Measurements from ENCODE around the gene LHX4. TPM values are rescaled to one million over a fixed set of nuclear protein-coding genes. Genes with fewer than 3 reads are reported as not detected.

LHX4 gene
- total RNA-seq, 3 donors from 2014 or later: not detected

- H3K27me3 ChIP-seq: peaks cover 0 to 63% of the 10 kb centered on the region in 2 donors
- H3K4me3 ChIP-seq: no peak overlapping the region
- H3K36me3 ChIP-seq: no peaks in the 10 kb centered on the region
- H3K4me1 ChIP-seq: no peaks in the 10 kb centered on the region
- DNase-seq (ENCODE audit: low spot score in 2 of 2): no peak
- H3K27ac ChIP-seq: no peak overlapping the region
- H3K9me3 ChIP-seq: no peaks in the 10 kb centered on the region
- TF ChIP-seq POLR2A (IDR thresholded peaks at IDR 0.05) (no peak), CTCF (IDR thresholded peaks at IDR 0.05) (no peak), POLR2AphosphoS5 (IDR thresholded peaks at IDR 0.05) (no peak)
- intact Hi-C loops (cut with DNase I; ENCODE audit: low total_unique reads): no loop called here
These were observed 24.8 kb downstream of the LHX4 start for GRCh38 chr1:180254854-180255253.

- TF ChIP-seq POLR2A (IDR thresholded peaks at IDR 0.05) (no peak), POLR2AphosphoS5 (IDR thresholded peaks at IDR 0.05) (no peak), CTCF (IDR thresholded peaks at IDR 0.05) (no peak)
- H3K4me1 ChIP-seq: no peaks in the 10 kb centered on the region
- intact Hi-C loops (cut with DNase I; ENCODE audit: low total_unique reads): no loop called here
- H3K27me3 ChIP-seq: peaks cover 0 to 72% of the 10 kb centered on the region in 2 donors
- DNase-seq (ENCODE audit: low spot score in 2 of 2): no peak
- no peak overlapping the region for H3K27ac ChIP-seq
- H3K4me3 ChIP-seq: no peak overlapping the region
- no peaks in the 10 kb centered on the region for H3K36me3 ChIP-seq
- no peaks in the 10 kb centered on the region for H3K9me3 ChIP-seq
These were observed 25.7 kb downstream of the LHX4 start for GRCh38 chr1:180255536-180256340.

- DNase-seq (ENCODE audit: low spot score in 2 of 2): no peak
- intact Hi-C loops (cut with DNase I; ENCODE audit: low total_unique reads): no loop called here
- Histone ChIP-seq H3K27me3 (peaks cover 0 to 73% of the 10 kb centered on the region in 2 donors), H3K4me3 (no peak overlapping the region), H3K27ac (no peak overlapping the region), H3K36me3 (no peaks in the 10 kb centered on the region), H3K9me3 (no peaks in the 10 kb centered on the region), H3K4me1 (no peaks in the 10 kb centered on the region)
- TF ChIP-seq CTCF (IDR thresholded peaks at IDR 0.05): no peak
- TF ChIP-seq POLR2A (IDR thresholded peaks at IDR 0.05): no peak
- no peak for TF ChIP-seq POLR2AphosphoS5 (IDR thresholded peaks at IDR 0.05)
These were observed 26.4 kb downstream of the LHX4 start for GRCh38 chr1:180256341-180257027.

- intact Hi-C loops (cut with DNase I; ENCODE audit: low total_unique reads): no loop called here
- no peak for TF ChIP-seq CTCF (IDR thresholded peaks at IDR 0.05)
- TF ChIP-seq POLR2AphosphoS5 (IDR thresholded peaks at IDR 0.05): no peak
- no peak for TF ChIP-seq POLR2A (IDR thresholded peaks at IDR 0.05)
These were observed 26.9 kb downstream of the LHX4 start for GRCh38 chr1:180257028-180257386.

GRCh38 chr1:180257486-180257885 lies 27.4 kb downstream of the LHX4 start:
- peaks cover 0 to 68% of the 10 kb centered on the region in 2 donors for H3K27me3 ChIP-seq
- DNase-seq (ENCODE audit: low spot score in 2 of 2): no peak
- H3K36me3 ChIP-seq: no peaks in the 10 kb centered on the region

More at GRCh38 chr1:180257028-180257386, 26.9 kb downstream of the LHX4 start:
- peaks cover 0 to 70% of the 10 kb centered on the region in 2 donors for H3K27me3 ChIP-seq
- no peaks in the 10 kb centered on the region for H3K36me3 ChIP-seq
- no peak overlapping the region for H3K27ac ChIP-seq
- no peak overlapping the region for H3K4me3 ChIP-seq
- H3K9me3 ChIP-seq: no peaks in the 10 kb centered on the region
- no peaks in the 10 kb centered on the region for H3K4me1 ChIP-seq
- DNase-seq (ENCODE audit: low spot score in 2 of 2): no peak

More at GRCh38 chr1:180257486-180257885, 27.4 kb downstream of the LHX4 start:
- Histone ChIP-seq H3K4me1 (no peaks in the 10 kb centered on the region), H3K9me3 (no peaks in the 10 kb centered on the region), H3K4me3 (no peak overlapping the region), H3K27ac (no peak overlapping the region)
- intact Hi-C loops (cut with DNase I; ENCODE audit: low total_unique reads): no loop called here
- TF ChIP-seq POLR2A (IDR thresholded peaks at IDR 0.05): no peak
- TF ChIP-seq POLR2AphosphoS5 (IDR thresholded peaks at IDR 0.05): no peak
- TF ChIP-seq CTCF (IDR thresholded peaks at IDR 0.05): no peak

Measured in breast epithelium (tissue), 4 donors.